ENCODE measurements around the gene HIVEP3.

- TF ChIP-seq EZH2 (IDR thresholded peaks at IDR 0.05) (no peak), POLR2AphosphoS5 (IDR thresholded peaks at IDR 0.05; ENCODE audit: borderline replicate concordance, low read depth, low read length) (no peak)
Measured at GRCh38 chr1:41683681-41684500, 234.8 kb downstream of the HIVEP3 start.
